BJ (cell line): ENCODE results near the gene USH2A. TPM values are rescaled to one million over a fixed set of nuclear protein-coding genes. Genes with fewer than 3 reads are reported as not detected.

ENCODE experiments used
- CTCF ChIA-PET: fragments of 350-600 bp; formaldehyde crosslinking; extraction: SDS; loops from one replicate; lab custom pipeline; 2021; ENCODE audit warnings: antibody characterized with exemption, inconsistent platforms; lab: Yijun Ruan, JAX
- POLR2A ChIA-PET: fragments of 300-600 bp; sonication (Branson Sonifier 250); formaldehyde crosslinking; extraction: SDS; loops from one replicate; lab custom pipeline; 2021; ENCODE audit warnings: antibody characterized with exemption; lab: Charles Lee
- DNase-seq: peaks from one replicate; pipeline ENCODE4 v3.0.0-alpha.2; 2011; ENCODE audit warnings: low read depth
- H3K27me3 ChIP-seq: 2 replicates; pipeline ENCODE4 v1.6.0; 2011; ENCODE audit warnings: low read length; ENCODE audit not compliant: control insufficient read depth, insufficient read depth
- H3K36me3 ChIP-seq: 2 replicates; pipeline ENCODE4 v1.5.1; 2011; ENCODE audit warnings: low read length; ENCODE audit not compliant: control insufficient read depth, insufficient read depth
- H3K4me3 ChIP-seq: 2 replicates; pipeline ENCODE4 v1.5.1; 2011; ENCODE audit warnings: low read depth, mild to moderate bottlenecking, control low read depth, low read length
- polyA plus RNA-seq: library from polyadenylated mRNA; depleted of rRNA; stranded (reverse); fragments of >200 nt; gene quantifications from 2 replicates; pipeline ENCODE4 v1.2.3, GENCODE V29; 2011
- TF ChIP-seq, protein P1 (sequence below): IDR thresholded peaks from 2 replicates; pipeline ENCODE4 v1.5.1; 2011; ENCODE audit warnings: low read depth, mild to moderate bottlenecking, control low read depth, inconsistent platforms, low read length, moderate library complexity; ENCODE audit not compliant: insufficient read depth

The USH2A gene
- polyA plus RNA-seq, 1 experiment = under 0.01 TPM

DNA sequence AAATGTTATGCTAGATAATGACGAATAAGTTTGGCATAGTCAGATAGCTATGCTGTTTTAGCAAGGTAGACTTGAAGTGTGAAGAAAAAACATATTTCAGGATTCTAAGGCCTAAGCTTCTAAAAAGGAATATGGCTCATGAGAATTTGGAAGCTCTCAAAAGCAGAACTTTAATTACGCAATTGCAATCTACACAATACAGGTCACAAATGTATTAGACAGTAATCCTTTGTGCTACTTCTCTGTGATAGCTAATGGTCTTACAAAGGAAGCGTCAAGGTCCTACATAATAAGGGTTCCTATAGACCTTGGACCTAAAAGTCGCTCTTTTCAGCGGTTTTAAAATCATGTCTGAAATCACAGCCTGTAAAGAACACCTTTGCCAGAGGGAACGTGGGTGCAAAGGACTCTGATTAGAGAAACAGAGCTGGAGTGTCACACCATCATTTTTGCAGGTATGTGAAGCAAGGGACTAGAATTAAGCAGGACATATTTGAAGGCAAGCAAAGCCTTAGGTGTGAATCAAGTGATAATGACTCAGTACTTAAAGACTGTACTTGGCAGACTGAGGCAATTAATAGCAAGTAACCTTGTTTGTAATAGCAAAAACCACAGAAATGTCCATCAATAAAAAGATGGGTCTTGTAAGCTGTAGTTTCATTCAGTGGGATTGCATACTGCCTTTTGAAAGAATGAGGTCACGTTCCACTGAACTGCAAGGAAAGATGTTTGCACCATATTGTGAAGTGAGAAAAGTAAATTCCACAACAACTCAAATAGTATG is 436.0 kb downstream of the USH2A start:
- TF ChIP-seq, protein P1, sequence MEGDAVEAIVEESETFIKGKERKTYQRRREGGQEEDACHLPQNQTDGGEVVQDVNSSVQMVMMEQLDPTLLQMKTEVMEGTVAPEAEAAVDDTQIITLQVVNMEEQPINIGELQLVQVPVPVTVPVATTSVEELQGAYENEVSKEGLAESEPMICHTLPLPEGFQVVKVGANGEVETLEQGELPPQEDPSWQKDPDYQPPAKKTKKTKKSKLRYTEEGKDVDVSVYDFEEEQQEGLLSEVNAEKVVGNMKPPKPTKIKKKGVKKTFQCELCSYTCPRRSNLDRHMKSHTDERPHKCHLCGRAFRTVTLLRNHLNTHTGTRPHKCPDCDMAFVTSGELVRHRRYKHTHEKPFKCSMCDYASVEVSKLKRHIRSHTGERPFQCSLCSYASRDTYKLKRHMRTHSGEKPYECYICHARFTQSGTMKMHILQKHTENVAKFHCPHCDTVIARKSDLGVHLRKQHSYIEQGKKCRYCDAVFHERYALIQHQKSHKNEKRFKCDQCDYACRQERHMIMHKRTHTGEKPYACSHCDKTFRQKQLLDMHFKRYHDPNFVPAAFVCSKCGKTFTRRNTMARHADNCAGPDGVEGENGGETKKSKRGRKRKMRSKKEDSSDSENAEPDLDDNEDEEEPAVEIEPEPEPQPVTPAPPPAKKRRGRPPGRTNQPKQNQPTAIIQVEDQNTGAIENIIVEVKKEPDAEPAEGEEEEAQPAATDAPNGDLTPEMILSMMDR = no peak
- Histone ChIP-seq H3K27me3 (no peaks in the 10 kb centered on the region), H3K36me3 (no peaks in the 10 kb centered on the region), H3K4me3 (no peak overlapping the region)
- ChIA-PET POLR2A (no interaction called here), CTCF (interaction anchor here (0.7 kb wide), 1 partner anchor 1893 kb away, joined by 3 read pairs; no protein-coding TSS in a partner anchor)
- no peak for DNase-seq

DNA sequence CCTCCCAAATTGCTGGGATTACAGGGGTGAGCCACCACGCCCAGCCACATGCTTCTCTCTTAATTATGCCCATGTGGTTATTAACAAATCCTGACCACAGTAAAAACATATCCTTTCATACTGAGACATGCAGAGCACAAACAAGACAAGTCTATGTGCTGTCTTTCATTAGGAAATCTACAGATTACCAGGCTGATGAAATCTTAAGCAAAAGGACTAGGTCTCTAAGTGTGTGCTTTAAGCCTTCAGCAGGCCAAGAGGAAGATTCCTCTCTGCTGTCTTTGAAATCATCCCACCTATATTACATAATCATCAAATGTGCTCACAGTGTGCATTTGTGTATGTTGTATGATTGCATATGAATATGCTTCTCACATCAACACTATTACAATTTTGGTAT is 436.8 kb downstream of the USH2A start:
- no peak overlapping the region for H3K4me3 ChIP-seq
- no peaks in the 10 kb centered on the region for H3K27me3 ChIP-seq
- TF ChIP-seq, protein P1 = no peak
- no peak for DNase-seq
- H3K36me3 ChIP-seq = no peaks in the 10 kb centered on the region
- ChIA-PET CTCF (no interaction called here), POLR2A (no interaction called here)

- TF ChIP-seq, protein P1 = no peak
- H3K27me3 ChIP-seq = no peaks in the 10 kb centered on the region
- ChIA-PET POLR2A (no interaction called here), CTCF (interaction anchor here (1.0 kb wide), 1 partner anchor 11 kb away, joined by 3 read pairs; no protein-coding TSS in a partner anchor)
- no peak overlapping the region for H3K4me3 ChIP-seq
- no peak for DNase-seq
- H3K36me3 ChIP-seq = no peaks in the 10 kb centered on the region
Observed at GRCh38 chr1:215983680-215984079, 439.6 kb downstream of the USH2A start.

GRCh38 chr1:215971793-215972441 is 451.3 kb downstream of the USH2A start:
- no peaks in the 10 kb centered on the region for H3K27me3 ChIP-seq
- no peak for DNase-seq
- H3K36me3 ChIP-seq = no peaks in the 10 kb centered on the region
- TF ChIP-seq, protein P1 = no peak
- H3K4me3 ChIP-seq = no peak overlapping the region
- POLR2A ChIA-PET = no interaction called here
- CTCF ChIA-PET = no interaction called here

- no peaks in the 10 kb centered on the region for H3K36me3 ChIP-seq
- TF ChIP-seq, protein P1 = no peak
- DNase-seq = no peak
- no peak overlapping the region for H3K4me3 ChIP-seq
- ChIA-PET CTCF (interaction anchor here (1.3 kb wide), 1 partner anchor 251 kb away, joined by 3 read pairs; no protein-coding TSS in a partner anchor), POLR2A (no interaction called here)
- no peaks in the 10 kb centered on the region for H3K27me3 ChIP-seq
Observed at GRCh38 chr1:215970406-215970805, 452.8 kb downstream of the USH2A start.
